ENCODE results near the gene MPP2. TPM values are rescaled to one million over a fixed set of nuclear protein-coding genes. Genes with fewer than 3 reads are reported as not detected.

MPP2 gene
- total and polyA plus RNA-seq, 2 donors (not counting 3 experiments of a cell fraction or from before 2014, with no cell fraction given) = 1.4 to 1.6 TPM

DNA sequence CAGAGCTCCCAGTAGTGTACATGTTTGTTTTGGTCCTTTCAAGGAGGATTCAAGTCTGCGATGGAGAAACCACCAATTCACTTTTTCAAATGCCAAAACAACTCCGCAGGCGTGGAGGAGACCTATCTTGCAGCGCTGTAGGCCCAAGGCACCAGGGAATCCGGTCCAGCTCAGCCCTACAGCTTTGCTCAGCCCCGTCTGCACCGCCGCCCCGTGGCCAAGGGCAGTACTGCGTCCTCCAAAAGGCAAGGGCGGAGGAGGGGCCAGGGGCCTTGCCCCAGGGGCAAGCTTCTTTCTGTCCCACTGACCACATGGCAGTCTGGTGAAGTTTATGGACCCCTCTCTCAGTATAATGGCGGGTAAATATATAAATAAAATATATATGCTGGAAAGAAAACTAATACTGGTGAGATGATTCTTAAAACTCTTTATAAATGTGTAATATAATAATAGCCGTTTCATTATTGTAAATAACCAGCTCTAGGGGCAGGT lies 61.1 kb downstream of the MPP2 start:
- Histone ChIP-seq H3K4me1 (ENCODE audit: control insufficient read depth, extremely low read depth, insufficient read depth, low read length) (no peaks in the 10 kb centered on the region), H2AFZ (ENCODE audit: low read depth, low read length) (no peak overlapping the region), H3K9ac (replicated peaks; ENCODE audit: extremely low read depth, insufficient read depth, low read length) (no peak overlapping the region), H3K9me3 (replicated peaks; ENCODE audit: control insufficient read depth, insufficient read depth, low read length) (no peaks in the 10 kb centered on the region), H3K9me1 (replicated peaks; ENCODE audit: control insufficient read depth, extremely low read depth, insufficient read depth, low read length) (no peaks in the 10 kb centered on the region), H3K79me2 (ENCODE audit: control insufficient read depth, insufficient read depth, low read length) (no peaks in the 10 kb centered on the region), H3K4me3 (replicated peaks in 1 of 3; ENCODE audit: insufficient read depth in 1 of 3, low read depth in 1 of 3, low read length in 3 of 3) (no peak overlapping the region), H4K20me1 (replicated peaks; ENCODE audit: control insufficient read depth, extremely low read depth, insufficient read depth, low read length) (no peaks in the 10 kb centered on the region), H3K36me3 (ENCODE audit: control insufficient read depth in 2 of 2, extremely low read depth in 1 of 2, insufficient read depth in 2 of 2, low read length in 2 of 2) (no peaks in the 10 kb centered on the region), H3K4me2 (ENCODE audit: insufficient read depth, low read length) (no peak overlapping the region), H3K27me3 (ENCODE audit: control insufficient read depth in 2 of 2, insufficient read depth in 2 of 2, low read length in 2 of 2) (peaks cover 2 to 3% of the 10 kb centered on the region in 2 experiments), H3K27ac (ENCODE audit: insufficient read depth, low read depth, low read length) (no peak overlapping the region)
- TF ChIP-seq, protein P1, sequence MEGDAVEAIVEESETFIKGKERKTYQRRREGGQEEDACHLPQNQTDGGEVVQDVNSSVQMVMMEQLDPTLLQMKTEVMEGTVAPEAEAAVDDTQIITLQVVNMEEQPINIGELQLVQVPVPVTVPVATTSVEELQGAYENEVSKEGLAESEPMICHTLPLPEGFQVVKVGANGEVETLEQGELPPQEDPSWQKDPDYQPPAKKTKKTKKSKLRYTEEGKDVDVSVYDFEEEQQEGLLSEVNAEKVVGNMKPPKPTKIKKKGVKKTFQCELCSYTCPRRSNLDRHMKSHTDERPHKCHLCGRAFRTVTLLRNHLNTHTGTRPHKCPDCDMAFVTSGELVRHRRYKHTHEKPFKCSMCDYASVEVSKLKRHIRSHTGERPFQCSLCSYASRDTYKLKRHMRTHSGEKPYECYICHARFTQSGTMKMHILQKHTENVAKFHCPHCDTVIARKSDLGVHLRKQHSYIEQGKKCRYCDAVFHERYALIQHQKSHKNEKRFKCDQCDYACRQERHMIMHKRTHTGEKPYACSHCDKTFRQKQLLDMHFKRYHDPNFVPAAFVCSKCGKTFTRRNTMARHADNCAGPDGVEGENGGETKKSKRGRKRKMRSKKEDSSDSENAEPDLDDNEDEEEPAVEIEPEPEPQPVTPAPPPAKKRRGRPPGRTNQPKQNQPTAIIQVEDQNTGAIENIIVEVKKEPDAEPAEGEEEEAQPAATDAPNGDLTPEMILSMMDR (IDR thresholded peaks at IDR 0.05; ENCODE audit: extremely low read depth in 1 of 2, insufficient read depth in 1 of 2, low read depth in 1 of 2, low read length in 2 of 2) = peak; percentile 95 to 99
- TF ChIP-seq MAX (IDR thresholded peaks at IDR 0.05; ENCODE audit: insufficient read depth, insufficient read length) (no peak), EZH2 (IDR thresholded peaks at IDR 0.05; ENCODE audit: borderline replicate concordance, low read depth, low read length, severe bottlenecking) (no peak), MYC (IDR thresholded peaks at IDR 0.05; ENCODE audit: low read depth, low read length) (no peak), FOS (IDR thresholded peaks at IDR 0.05; ENCODE audit: borderline replicate concordance, insufficient read depth, low read length) (no peak)
- DNase-seq (ENCODE audit: low read depth, low spot score) = peak; percentile 74
- no TSS peak for BruUV-seq (replicated peaks)
- dilution Hi-C loops (cut with MboI; ENCODE audit: extremely low pct_ligation_motif_present, low sequenced_read_pairs) (no loop called here), intact Hi-C loops (cut with micrococcal nuclease) (loop anchor here (1.0 to 2.0 kb wide), 3 partner anchors 56 to 151 kb away; no protein-coding TSS in a partner anchor)
- ChIA-PET CTCF (interaction anchor here (0.6 to 3.8 kb wide), 41 partner anchors 9 to 677 kb away, joined by 3 to 153 read pairs (median 6); partner anchors contain the start of genes CFAP97D1, DUSP3 and MPP3), POLR2A (interaction anchor here (0.6 kb wide), 1 partner anchor 29 kb away, joined by 4 read pairs; no protein-coding TSS in a partner anchor)
- peak; percentile 92 for FAIRE-seq
